H1 (cell line): ENCODE results near the gene CHD2. TPM values are rescaled to one million over a fixed set of nuclear protein-coding genes. Genes with fewer than 3 reads are reported as not detected.

Experiments
- CTBP2 ChIP-seq: IDR thresholded peaks from 2 replicates; pipeline ENCODE4 v1.7.0; 2011; ENCODE audit warnings: borderline replicate concordance, mild to moderate bottlenecking, moderate library complexity, mixed read lengths, low read length; ENCODE audit not compliant: insufficient read depth, insufficient read length
- JUND ChIP-seq: IDR thresholded peaks from 2 replicates; pipeline ENCODE4 v1.6.1; 2011; ENCODE audit warnings: mild to moderate bottlenecking, improper control_type of control experiment, low read length
- MAFK ChIP-seq: IDR thresholded peaks from 2 replicates; pipeline ENCODE4 v1.6.1; 2012; ENCODE audit warnings: low read depth, mild to moderate bottlenecking, improper control_type of control experiment, low read length
- SAP30 ChIP-seq: fragments of 300-600 bp; sonication (generic); IDR thresholded peaks from 2 replicates; pipeline ENCODE4 v1.7.1; 2012; ENCODE audit warnings: low read length, moderate library complexity, mild to moderate bottlenecking, inconsistent platforms; ENCODE audit not compliant: insufficient read depth, insufficient replicate concordance
- SIRT6 ChIP-seq: IDR thresholded peaks from one replicate; pipeline ENCODE4 v1.7.1; 2012; ENCODE audit warnings: low read length, inconsistent platforms
- TAF1 ChIP-seq: IDR thresholded peaks from 2 replicates; pipeline ENCODE4 v1.6.1; 2011; ENCODE audit warnings: mild to moderate bottlenecking, low read depth, low read length
- polyA plus RNA-seq, 7 experiments: library from polyadenylated mRNA; depleted of rRNA in 3 of 7; stranded (reverse) in 5 of 7; unstranded in 2 of 7; fragments of >200 nt in 5 of 7; fragments of 200-250 nt in 2 of 7; gene quantifications; 1 replicate in 5 of 7; 2 replicates in 1 of 7; 4 replicates in 1 of 7; pipeline versions ENCODE4 v1.2.1 to v1.2.3, GENCODE V29; 2011 to 2013; ENCODE audit warnings: missing spikeins in 2 of 7, mixed read lengths in 2 of 7
- total RNA-seq: library from RNA; stranded (reverse); fragmentation: NEBNext Ultra II Directional; extraction: Animal tissue kit (Norgen Biotek cat#: 25700); gene quantifications from 2 replicates; pipeline ENCODE4 v1.2.1, GENCODE V29; 2021
- TF ChIP-seq, protein P1 (sequence below): IDR thresholded peaks from 2 replicates; pipeline ENCODE4 v1.6.1; 2012; ENCODE audit warnings: inconsistent platforms
- TF ChIP-seq, protein P2 (sequence below): IDR thresholded peaks from 2 replicates; pipeline ENCODE4 v1.6.1; 2011; ENCODE audit warnings: low read depth, mild to moderate bottlenecking, low read length; ENCODE audit not compliant: insufficient read depth

CHD2 gene
- total and polyA plus RNA-seq, 2 of the 8 experiments (the other 6 are each of a cell fraction or from before 2014, with no cell fraction given) = 28.8 to 70.0 TPM

GRCh38 chr15:92920595-92921161, 20.6 kb downstream of the CHD2 start (continued):
- TF ChIP-seq CTBP2 = no peak
- TF ChIP-seq SIRT6 = no peak
- TF ChIP-seq, protein P1, sequence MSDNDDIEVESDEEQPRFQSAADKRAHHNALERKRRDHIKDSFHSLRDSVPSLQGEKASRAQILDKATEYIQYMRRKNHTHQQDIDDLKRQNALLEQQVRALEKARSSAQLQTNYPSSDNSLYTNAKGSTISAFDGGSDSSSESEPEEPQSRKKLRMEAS = no peak
- TF ChIP-seq, protein P2, sequence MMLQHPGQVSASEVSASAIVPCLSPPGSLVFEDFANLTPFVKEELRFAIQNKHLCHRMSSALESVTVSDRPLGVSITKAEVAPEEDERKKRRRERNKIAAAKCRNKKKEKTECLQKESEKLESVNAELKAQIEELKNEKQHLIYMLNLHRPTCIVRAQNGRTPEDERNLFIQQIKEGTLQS = no peak
- TF ChIP-seq JUND = no peak
- TF ChIP-seq SAP30 = no peak
- TF ChIP-seq TAF1 = no peak
- TF ChIP-seq MAFK = no peak
